B cell (primary cell): ENCODE results near the gene SNX10.
"Not testable (repeated sequence)": the region's sequence is repeated elsewhere in the genome, so short reads cannot be mapped to it uniquely, and the experiment has no call there.

Source experiments
- EZH2 ChIP-seq: IDR thresholded peaks from 2 replicates; pipeline ENCODE4 v1.6.1; 2012; ENCODE audit warnings: borderline replicate concordance, low read depth, mild to moderate bottlenecking, moderate library complexity, low read length; ENCODE audit not compliant: insufficient read depth, poor library complexity, severe bottlenecking
- TF ChIP-seq, protein P1 (sequence below): fragments of 200-600 bp; IDR thresholded peaks from one replicate; pipeline ENCODE4 v1.8.0; 2022; ENCODE audit warnings: antibody characterized with exemption, mild to moderate bottlenecking

- TF ChIP-seq, protein P1, sequence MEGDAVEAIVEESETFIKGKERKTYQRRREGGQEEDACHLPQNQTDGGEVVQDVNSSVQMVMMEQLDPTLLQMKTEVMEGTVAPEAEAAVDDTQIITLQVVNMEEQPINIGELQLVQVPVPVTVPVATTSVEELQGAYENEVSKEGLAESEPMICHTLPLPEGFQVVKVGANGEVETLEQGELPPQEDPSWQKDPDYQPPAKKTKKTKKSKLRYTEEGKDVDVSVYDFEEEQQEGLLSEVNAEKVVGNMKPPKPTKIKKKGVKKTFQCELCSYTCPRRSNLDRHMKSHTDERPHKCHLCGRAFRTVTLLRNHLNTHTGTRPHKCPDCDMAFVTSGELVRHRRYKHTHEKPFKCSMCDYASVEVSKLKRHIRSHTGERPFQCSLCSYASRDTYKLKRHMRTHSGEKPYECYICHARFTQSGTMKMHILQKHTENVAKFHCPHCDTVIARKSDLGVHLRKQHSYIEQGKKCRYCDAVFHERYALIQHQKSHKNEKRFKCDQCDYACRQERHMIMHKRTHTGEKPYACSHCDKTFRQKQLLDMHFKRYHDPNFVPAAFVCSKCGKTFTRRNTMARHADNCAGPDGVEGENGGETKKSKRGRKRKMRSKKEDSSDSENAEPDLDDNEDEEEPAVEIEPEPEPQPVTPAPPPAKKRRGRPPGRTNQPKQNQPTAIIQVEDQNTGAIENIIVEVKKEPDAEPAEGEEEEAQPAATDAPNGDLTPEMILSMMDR: not testable (repeated sequence)
- TF ChIP-seq EZH2: not testable (repeated sequence)
Observed at GRCh38 chr7:26288126-26288525, 3.5 kb upstream of the SNX10 start.
